Measurements from ENCODE around the gene LYPD6B. TPM values are rescaled to one million over a fixed set of nuclear protein-coding genes. Genes with fewer than 3 reads are reported as not detected.

LYPD6B gene
- total and polyA plus RNA-seq, 2 experiments from 2014 or later, result 1.7 to 3.6 TPM

DNA sequence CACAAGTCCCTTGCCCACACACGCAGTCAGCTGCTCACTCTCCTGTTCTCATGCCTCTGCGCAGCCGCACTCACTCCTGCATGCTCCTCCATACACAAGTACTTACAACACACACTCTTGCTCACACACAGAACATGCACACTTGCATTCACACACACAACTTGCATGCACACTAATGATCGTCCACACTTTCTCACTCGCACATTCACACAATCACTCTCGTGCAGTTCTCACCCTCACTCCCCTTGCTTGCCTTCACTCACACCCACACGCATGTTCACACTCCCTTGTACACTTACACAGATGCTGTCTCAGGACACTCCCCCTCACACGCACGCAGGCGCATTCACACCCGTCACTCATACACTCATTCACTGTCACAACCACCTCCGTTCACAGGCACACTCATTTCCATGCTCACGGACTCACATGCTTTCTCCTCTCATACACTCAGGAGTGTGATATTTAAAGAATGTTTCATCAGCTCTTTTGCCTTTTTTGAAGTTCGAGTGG, 36.1 kb upstream of the LYPD6B start:
- Histone ChIP-seq H3K27me3 (ENCODE audit: insufficient read depth) (no peaks in the 10 kb centered on the region), H4K20me1 (replicated peaks; ENCODE audit: insufficient read depth) (no peaks in the 10 kb centered on the region), H3K4me1 (ENCODE audit: insufficient read depth) (peaks cover 35% of the 10 kb centered on the region), H3K4me2 (no peak overlapping the region), H3K9me2 (ENCODE audit: insufficient read depth) (no peaks in the 10 kb centered on the region), H3K27ac (ENCODE audit: low read depth) (no peak overlapping the region), H3F3A (replicated peaks; ENCODE audit: low read depth) (no peaks in the 10 kb centered on the region), H3K36me3 (ENCODE audit: insufficient read depth) (peaks cover 8% of the 10 kb centered on the region), H3K79me2 (replicated peaks; ENCODE audit: insufficient read depth) (no peaks in the 10 kb centered on the region), H2AFZ (no peak overlapping the region), H3K4me3 (no peak overlapping the region)
- Mint-ChIP-seq H3K4me1 (peaks cover 62% of the 10 kb centered on the region), H3K27me3 (ENCODE audit: insufficient read depth, low read depth, poor library complexity) (peaks cover 7% of the 10 kb centered on the region), H3K4me3 (no peak overlapping the region), H3K36me3 (ENCODE audit: low read depth) (peaks cover 68% of the 10 kb centered on the region), H3K27ac (no peak overlapping the region), H3K9me3 (peaks cover 24% of the 10 kb centered on the region)
- no peak for TF ChIP-seq EZH2phosphoT487 (IDR thresholded peaks at IDR 0.05; ENCODE audit: unreplicated experiment)
- TF ChIP-seq, protein P1, sequence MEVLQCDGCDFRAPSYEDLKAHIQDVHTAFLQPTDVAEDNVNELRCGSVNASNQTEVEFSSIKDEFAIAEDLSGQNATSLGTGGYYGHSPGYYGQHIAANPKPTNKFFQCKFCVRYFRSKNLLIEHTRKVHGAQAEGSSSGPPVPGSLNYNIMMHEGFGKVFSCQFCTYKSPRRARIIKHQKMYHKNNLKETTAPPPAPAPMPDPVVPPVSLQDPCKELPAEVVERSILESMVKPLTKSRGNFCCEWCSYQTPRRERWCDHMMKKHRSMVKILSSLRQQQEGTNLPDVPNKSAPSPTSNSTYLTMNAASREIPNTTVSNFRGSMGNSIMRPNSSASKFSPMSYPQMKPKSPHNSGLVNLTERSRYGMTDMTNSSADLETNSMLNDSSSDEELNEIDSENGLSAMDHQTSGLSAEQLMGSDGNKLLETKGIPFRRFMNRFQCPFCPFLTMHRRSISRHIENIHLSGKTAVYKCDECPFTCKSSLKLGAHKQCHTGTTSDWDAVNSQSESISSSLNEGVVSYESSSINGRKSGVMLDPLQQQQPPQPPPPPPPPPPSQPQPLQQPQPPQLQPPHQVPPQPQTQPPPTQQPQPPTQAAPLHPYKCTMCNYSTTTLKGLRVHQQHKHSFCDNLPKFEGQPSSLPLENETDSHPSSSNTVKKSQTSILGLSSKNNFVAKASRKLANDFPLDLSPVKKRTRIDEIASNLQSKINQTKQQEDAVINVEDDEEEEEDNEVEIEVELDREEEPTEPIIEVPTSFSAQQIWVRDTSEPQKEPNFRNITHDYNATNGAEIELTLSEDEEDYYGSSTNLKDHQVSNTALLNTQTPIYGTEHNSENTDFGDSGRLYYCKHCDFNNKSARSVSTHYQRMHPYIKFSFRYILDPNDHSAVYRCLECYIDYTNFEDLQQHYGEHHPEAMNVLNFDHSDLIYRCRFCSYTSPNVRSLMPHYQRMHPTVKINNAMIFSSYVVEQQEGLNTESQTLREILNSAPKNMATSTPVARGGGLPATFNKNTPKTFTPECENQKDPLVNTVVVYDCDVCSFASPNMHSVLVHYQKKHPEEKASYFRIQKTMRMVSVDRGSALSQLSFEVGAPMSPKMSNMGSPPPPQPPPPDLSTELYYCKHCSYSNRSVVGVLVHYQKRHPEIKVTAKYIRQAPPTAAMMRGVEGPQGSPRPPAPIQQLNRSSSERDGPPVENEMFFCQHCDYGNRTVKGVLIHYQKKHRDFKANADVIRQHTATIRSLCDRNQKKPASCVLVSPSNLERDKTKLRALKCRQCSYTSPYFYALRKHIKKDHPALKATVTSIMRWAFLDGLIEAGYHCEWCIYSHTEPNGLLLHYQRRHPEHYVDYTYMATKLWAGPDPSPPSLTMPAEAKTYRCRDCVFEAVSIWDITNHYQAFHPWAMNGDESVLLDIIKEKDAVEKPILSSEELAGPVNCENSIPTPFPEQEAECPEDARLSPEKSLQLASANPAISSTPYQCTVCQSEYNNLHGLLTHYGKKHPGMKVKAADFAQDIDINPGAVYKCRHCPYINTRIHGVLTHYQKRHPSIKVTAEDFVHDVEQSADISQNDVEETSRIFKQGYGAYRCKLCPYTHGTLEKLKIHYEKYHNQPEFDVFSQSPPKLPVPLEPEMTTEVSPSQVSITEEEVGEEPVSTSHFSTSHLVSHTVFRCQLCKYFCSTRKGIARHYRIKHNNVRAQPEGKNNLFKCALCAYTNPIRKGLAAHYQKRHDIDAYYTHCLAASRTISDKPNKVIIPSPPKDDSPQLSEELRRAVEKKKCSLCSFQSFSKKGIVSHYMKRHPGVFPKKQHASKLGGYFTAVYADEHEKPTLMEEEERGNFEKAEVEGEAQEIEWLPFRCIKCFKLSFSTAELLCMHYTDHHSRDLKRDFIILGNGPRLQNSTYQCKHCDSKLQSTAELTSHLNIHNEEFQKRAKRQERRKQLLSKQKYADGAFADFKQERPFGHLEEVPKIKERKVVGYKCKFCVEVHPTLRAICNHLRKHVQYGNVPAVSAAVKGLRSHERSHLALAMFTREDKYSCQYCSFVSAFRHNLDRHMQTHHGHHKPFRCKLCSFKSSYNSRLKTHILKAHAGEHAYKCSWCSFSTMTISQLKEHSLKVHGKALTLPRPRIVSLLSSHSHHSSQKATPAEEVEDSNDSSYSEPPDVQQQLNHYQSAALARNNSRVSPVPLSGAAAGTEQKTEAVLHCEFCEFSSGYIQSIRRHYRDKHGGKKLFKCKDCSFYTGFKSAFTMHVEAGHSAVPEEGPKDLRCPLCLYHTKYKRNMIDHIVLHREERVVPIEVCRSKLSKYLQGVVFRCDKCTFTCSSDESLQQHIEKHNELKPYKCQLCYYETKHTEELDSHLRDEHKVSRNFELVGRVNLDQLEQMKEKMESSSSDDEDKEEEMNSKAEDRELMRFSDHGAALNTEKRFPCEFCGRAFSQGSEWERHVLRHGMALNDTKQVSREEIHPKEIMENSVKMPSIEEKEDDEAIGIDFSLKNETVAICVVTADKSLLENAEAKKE (CRISPR knock-in tag; IDR thresholded peaks at IDR 0.05), result no peak
- ATAC-seq (no peak), DNase-seq (ENCODE audit: low spot score) (no peak)

DNA sequence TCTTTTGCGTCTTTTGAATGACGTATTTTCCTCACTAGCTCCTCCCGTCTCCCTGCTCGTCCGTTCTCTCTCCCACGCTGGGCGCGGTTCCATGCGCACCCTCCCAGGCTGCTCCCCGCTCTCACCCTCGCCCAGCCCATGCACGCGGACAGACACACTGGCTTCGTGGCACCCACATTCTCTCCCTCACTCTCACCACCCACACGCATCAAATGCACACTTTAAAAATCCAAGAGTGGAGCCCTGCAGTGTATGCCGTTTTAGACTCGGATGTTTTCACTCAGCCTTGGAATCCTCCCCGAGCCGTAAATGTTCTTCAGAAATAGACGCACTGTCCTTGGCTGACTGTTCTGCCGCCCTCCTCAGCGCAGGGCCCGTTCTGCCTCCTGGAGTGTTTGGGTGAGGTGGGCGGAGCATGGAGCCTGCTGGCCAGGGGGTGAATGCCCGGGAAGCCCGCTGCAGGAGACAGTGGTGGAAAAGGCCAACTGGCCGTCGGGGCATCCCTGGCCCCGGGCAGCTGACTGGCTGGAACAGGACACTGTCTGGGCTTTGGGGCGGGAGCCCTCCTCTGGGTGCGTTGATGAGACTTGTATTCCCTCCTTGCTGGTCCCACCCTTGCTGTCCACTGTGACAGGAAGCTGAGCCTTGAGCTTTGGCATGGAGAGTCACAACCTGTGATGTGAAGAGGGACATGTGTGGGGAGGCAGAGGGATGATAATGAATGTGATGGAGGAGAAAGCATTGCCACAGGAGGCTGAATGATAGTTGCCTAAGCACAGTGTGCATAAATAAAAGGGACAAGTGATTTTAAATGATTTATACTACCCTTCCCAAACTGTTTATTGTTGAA, 35.4 kb upstream of the LYPD6B start:
- Histone ChIP-seq H3K4me2 (no peak overlapping the region), H3K36me3 (ENCODE audit: insufficient read depth) (peaks cover 8% of the 10 kb centered on the region), H3K4me1 (ENCODE audit: insufficient read depth) (peaks cover 35% of the 10 kb centered on the region), H3K27ac (ENCODE audit: low read depth) (no peak overlapping the region), H2AFZ (no peak overlapping the region), H3K27me3 (ENCODE audit: insufficient read depth) (no peaks in the 10 kb centered on the region), H4K20me1 (replicated peaks; ENCODE audit: insufficient read depth) (no peaks in the 10 kb centered on the region), H3K79me2 (replicated peaks; ENCODE audit: insufficient read depth) (no peaks in the 10 kb centered on the region), H3F3A (replicated peaks; ENCODE audit: low read depth) (no peaks in the 10 kb centered on the region), H3K4me3 (no peak overlapping the region), H3K9me2 (ENCODE audit: insufficient read depth) (no peaks in the 10 kb centered on the region)
- DNase-seq (ENCODE audit: low spot score) (no peak), ATAC-seq (no peak)
- H3K36me3 Mint-ChIP-seq (ENCODE audit: low read depth), result peaks cover 68% of the 10 kb centered on the region
- peaks cover 24% of the 10 kb centered on the region for H3K9me3 Mint-ChIP-seq
- H3K4me1 Mint-ChIP-seq, result peaks cover 55% of the 10 kb centered on the region
- H3K27ac Mint-ChIP-seq, result no peak overlapping the region; the same call in 1 of the 2 replicates
- no peak overlapping the region for H3K4me3 Mint-ChIP-seq
- H3K27me3 Mint-ChIP-seq (ENCODE audit: insufficient read depth, low read depth, poor library complexity), result peaks cover 4% of the 10 kb centered on the region
- TF ChIP-seq NANOG (IDR thresholded peaks at IDR 0.05; ENCODE audit: borderline replicate concordance) (no peak), JUNB (IDR thresholded peaks at IDR 0.05; ENCODE audit: unreplicated experiment) (no peak), POLR2AphosphoS5 (IDR thresholded peaks at IDR 0.05; ENCODE audit: low read depth) (no peak), ZNF331 (CRISPR knock-in tag; IDR thresholded peaks at IDR 0.05; ENCODE audit: low read depth) (no peak), EZH2phosphoT487 (IDR thresholded peaks at IDR 0.05; ENCODE audit: unreplicated experiment) (no peak)
- TF ChIP-seq, protein P2, sequence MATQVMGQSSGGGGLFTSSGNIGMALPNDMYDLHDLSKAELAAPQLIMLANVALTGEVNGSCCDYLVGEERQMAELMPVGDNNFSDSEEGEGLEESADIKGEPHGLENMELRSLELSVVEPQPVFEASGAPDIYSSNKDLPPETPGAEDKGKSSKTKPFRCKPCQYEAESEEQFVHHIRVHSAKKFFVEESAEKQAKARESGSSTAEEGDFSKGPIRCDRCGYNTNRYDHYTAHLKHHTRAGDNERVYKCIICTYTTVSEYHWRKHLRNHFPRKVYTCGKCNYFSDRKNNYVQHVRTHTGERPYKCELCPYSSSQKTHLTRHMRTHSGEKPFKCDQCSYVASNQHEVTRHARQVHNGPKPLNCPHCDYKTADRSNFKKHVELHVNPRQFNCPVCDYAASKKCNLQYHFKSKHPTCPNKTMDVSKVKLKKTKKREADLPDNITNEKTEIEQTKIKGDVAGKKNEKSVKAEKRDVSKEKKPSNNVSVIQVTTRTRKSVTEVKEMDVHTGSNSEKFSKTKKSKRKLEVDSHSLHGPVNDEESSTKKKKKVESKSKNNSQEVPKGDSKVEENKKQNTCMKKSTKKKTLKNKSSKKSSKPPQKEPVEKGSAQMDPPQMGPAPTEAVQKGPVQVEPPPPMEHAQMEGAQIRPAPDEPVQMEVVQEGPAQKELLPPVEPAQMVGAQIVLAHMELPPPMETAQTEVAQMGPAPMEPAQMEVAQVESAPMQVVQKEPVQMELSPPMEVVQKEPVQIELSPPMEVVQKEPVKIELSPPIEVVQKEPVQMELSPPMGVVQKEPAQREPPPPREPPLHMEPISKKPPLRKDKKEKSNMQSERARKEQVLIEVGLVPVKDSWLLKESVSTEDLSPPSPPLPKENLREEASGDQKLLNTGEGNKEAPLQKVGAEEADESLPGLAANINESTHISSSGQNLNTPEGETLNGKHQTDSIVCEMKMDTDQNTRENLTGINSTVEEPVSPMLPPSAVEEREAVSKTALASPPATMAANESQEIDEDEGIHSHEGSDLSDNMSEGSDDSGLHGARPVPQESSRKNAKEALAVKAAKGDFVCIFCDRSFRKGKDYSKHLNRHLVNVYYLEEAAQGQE (IDR thresholded peaks at IDR 0.05; ENCODE audit: unreplicated experiment), result no peak
- TF ChIP-seq, protein P3, sequence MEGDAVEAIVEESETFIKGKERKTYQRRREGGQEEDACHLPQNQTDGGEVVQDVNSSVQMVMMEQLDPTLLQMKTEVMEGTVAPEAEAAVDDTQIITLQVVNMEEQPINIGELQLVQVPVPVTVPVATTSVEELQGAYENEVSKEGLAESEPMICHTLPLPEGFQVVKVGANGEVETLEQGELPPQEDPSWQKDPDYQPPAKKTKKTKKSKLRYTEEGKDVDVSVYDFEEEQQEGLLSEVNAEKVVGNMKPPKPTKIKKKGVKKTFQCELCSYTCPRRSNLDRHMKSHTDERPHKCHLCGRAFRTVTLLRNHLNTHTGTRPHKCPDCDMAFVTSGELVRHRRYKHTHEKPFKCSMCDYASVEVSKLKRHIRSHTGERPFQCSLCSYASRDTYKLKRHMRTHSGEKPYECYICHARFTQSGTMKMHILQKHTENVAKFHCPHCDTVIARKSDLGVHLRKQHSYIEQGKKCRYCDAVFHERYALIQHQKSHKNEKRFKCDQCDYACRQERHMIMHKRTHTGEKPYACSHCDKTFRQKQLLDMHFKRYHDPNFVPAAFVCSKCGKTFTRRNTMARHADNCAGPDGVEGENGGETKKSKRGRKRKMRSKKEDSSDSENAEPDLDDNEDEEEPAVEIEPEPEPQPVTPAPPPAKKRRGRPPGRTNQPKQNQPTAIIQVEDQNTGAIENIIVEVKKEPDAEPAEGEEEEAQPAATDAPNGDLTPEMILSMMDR (conservative IDR thresholded peaks at IDR 0.05; ENCODE audit: low read depth in 2 of 2), result no peak
